Activated T-helper 1 cell treated with anti-CD3 and anti-CD28 coated beads, Interleukin-12 subunit alpha, Interleukin-12 subunit beta, Interleukin-2, Interleukin-4 antibody, amounts not matched to agents 30 ng/mL and 10 ng/mL and 1 ng/mL, durations not matched to agents 14 hours and 24 hours and 36 hours (primary cell): Measurements from ENCODE around the gene TCF12. TPM values are rescaled to one million over a fixed set of nuclear protein-coding genes. Genes with fewer than 3 reads are reported as not detected.

Source experiments
- DNase-seq: peaks from one replicate; pipeline ENCODE4 v3.0.0; 2021; ENCODE audit warnings: low spot score
- H3K27ac Mint-ChIP-seq: one replicate; pipeline ENCODE4 v1.8.0; 2021; ENCODE audit warnings: mild to moderate bottlenecking, mixed read lengths
- H3K27me3 Mint-ChIP-seq: one replicate; pipeline ENCODE4 v1.8.0; 2022; ENCODE audit warnings: mild to moderate bottlenecking, moderate library complexity, mixed read lengths; ENCODE audit not compliant: insufficient read depth
- H3K36me3 Mint-ChIP-seq: one replicate; pipeline ENCODE4 v1.8.0; 2021; ENCODE audit warnings: low read depth, mixed read lengths
- H3K4me1 Mint-ChIP-seq: one replicate; pipeline ENCODE4 v1.8.0; 2021; ENCODE audit warnings: low read depth, mixed read lengths
- H3K4me3 Mint-ChIP-seq: one replicate; pipeline ENCODE4 v1.8.0; 2021; ENCODE audit warnings: mild to moderate bottlenecking, moderate library complexity, mixed read lengths
- H3K9me3 Mint-ChIP-seq: one replicate; pipeline ENCODE4 v1.8.0; 2021; ENCODE audit warnings: mixed read lengths
- intact Hi-C: fragments of 100-400 bp; cut with micrococcal nuclease; formaldehyde crosslinking; loops from one replicate; pipeline ENCODE4 v1.15.1; 2024
- total RNA-seq: library from RNA; stranded (reverse); gene quantifications from 2 replicates; pipeline ENCODE4 v1.2.3, GENCODE V29; 2022

The TCF12 gene
- total RNA-seq = 85.7 and 89.2 TPM in 2 replicates

GRCh38 chr15:56918046-56918938 lies at the start of gene TCF12:
TCF12 (plus strand) TSS chr15:56918644; CDS start chr15:56919914, 1,270 bp downstream.
- peaks cover 20% of the 10 kb centered on the region for H3K36me3 Mint-ChIP-seq

GRCh38 chr15:56869573-56869972 lies 48.9 kb upstream of the TCF12 start:
- Mint-ChIP-seq H3K4me1 (no peaks in the 10 kb centered on the region), H3K27ac (no peak overlapping the region), H3K4me3 (no peak overlapping the region), H3K9me3 (no peaks in the 10 kb centered on the region), H3K27me3 (peaks cover 12% of the 10 kb centered on the region), H3K36me3 (no peaks in the 10 kb centered on the region)
- peak; percentile 8 for DNase-seq
- intact Hi-C loops = loop anchor here (1.0 to 5.0 kb wide), 3 partner anchors 47 to 378 kb away; no protein-coding TSS in a partner anchor

More at GRCh38 chr15:56918046-56918938, at the start of gene TCF12:
- Mint-ChIP-seq H3K27ac (peak within 1 kb of the TSS; percentile 63), H3K4me1 (peaks cover 39% of the 10 kb centered on the region), H3K4me3 (peak within 1 kb of the TSS; percentile 82), H3K9me3 (no peaks in the 10 kb centered on the region), H3K27me3 (no peaks in the 10 kb centered on the region)
- peak; percentile 87 for DNase-seq
- intact Hi-C loops = loop anchor here (1.0 to 10.0 kb wide), 8 partner anchors 31 to 673 kb away; partner anchors contain the start of gene RFX7

- DNase-seq = no peak
- Mint-ChIP-seq H3K4me1 (no peaks in the 10 kb centered on the region), H3K27me3 (peaks cover 8% of the 10 kb centered on the region), H3K9me3 (no peaks in the 10 kb centered on the region), H3K4me3 (no peak overlapping the region), H3K36me3 (no peaks in the 10 kb centered on the region), H3K27ac (no peak overlapping the region)
- intact Hi-C loops = no loop called here
Observed at GRCh38 chr15:56871185-56871584, 47.3 kb upstream of the TCF12 start.

GRCh38 chr15:56871867-56872266 lies 46.6 kb upstream of the TCF12 start:
- no peaks in the 10 kb centered on the region for H3K4me1 Mint-ChIP-seq
- no peak for DNase-seq
- no peak overlapping the region for H3K27ac Mint-ChIP-seq
- H3K9me3 Mint-ChIP-seq = no peaks in the 10 kb centered on the region
- H3K27me3 Mint-ChIP-seq = peaks cover 8% of the 10 kb centered on the region
- H3K36me3 Mint-ChIP-seq = no peaks in the 10 kb centered on the region
- H3K4me3 Mint-ChIP-seq = no peak overlapping the region
- intact Hi-C loops = no loop called here

GRCh38 chr15:56877255-56877970 lies 41.0 kb upstream of the TCF12 start:
- Mint-ChIP-seq H3K36me3 (no peaks in the 10 kb centered on the region), H3K4me3 (no peak overlapping the region), H3K9me3 (no peaks in the 10 kb centered on the region), H3K4me1 (no peaks in the 10 kb centered on the region), H3K27me3 (peaks cover 13% of the 10 kb centered on the region), H3K27ac (no peak overlapping the region)
- DNase-seq = no peak
- intact Hi-C loops = no loop called here

GRCh38 chr15:56879502-56879901 lies 38.9 kb upstream of the TCF12 start:
- no peaks in the 10 kb centered on the region for H3K4me1 Mint-ChIP-seq
- no peak overlapping the region for H3K4me3 Mint-ChIP-seq
- H3K9me3 Mint-ChIP-seq = no peaks in the 10 kb centered on the region
- H3K27me3 Mint-ChIP-seq = peaks cover 7% of the 10 kb centered on the region
- no peak overlapping the region for H3K27ac Mint-ChIP-seq
- no peaks in the 10 kb centered on the region for H3K36me3 Mint-ChIP-seq
- intact Hi-C loops = no loop called here
- DNase-seq = no peak

- Mint-ChIP-seq H3K27ac (no peak overlapping the region), H3K9me3 (no peaks in the 10 kb centered on the region), H3K27me3 (peaks cover 7% of the 10 kb centered on the region), H3K4me3 (no peak overlapping the region), H3K4me1 (peaks cover 16% of the 10 kb centered on the region), H3K36me3 (no peaks in the 10 kb centered on the region)
- intact Hi-C loops = loop anchor here (10.0 kb wide), 1 partner anchor 422 kb away; no protein-coding TSS in a partner anchor
- no peak for DNase-seq
Observed at GRCh38 chr15:56883088-56883487, 35.4 kb upstream of the TCF12 start.

GRCh38 chr15:56886363-56886931 lies 32.0 kb upstream of the TCF12 start:
- Mint-ChIP-seq H3K27ac (peak overlapping the region; percentile 85), H3K4me1 (peaks cover 27% of the 10 kb centered on the region), H3K9me3 (no peaks in the 10 kb centered on the region), H3K36me3 (no peaks in the 10 kb centered on the region), H3K27me3 (peaks cover 7% of the 10 kb centered on the region), H3K4me3 (peak overlapping the region; percentile 85)
- DNase-seq = no peak
- intact Hi-C loops = loop anchor here (2.0 to 10.0 kb wide), 2 partner anchors 154 to 418 kb away; partner anchors contain the start of gene ZNF280D

GRCh38 chr15:56886932-56887781 lies 31.3 kb upstream of the TCF12 start:
- H3K4me1 Mint-ChIP-seq = peaks cover 27% of the 10 kb centered on the region
- H3K27me3 Mint-ChIP-seq = peaks cover 4% of the 10 kb centered on the region
- H3K4me3 Mint-ChIP-seq = peak overlapping the region; percentile 85
- H3K9me3 Mint-ChIP-seq = no peaks in the 10 kb centered on the region
- intact Hi-C loops = loop anchor here (1.0 to 10.0 kb wide), 3 partner anchors 31 to 418 kb away; partner anchors contain the start of genes TCF12 and ZNF280D
- peak overlapping the region; percentile 85 for H3K27ac Mint-ChIP-seq
- no peaks in the 10 kb centered on the region for H3K36me3 Mint-ChIP-seq
- DNase-seq = peak; percentile 76

GRCh38 chr15:56887782-56888438 lies 30.5 kb upstream of the TCF12 start:
- H3K36me3 Mint-ChIP-seq = no peaks in the 10 kb centered on the region
- peaks cover 27% of the 10 kb centered on the region for H3K4me1 Mint-ChIP-seq
- intact Hi-C loops = loop anchor here (1.0 to 10.0 kb wide), 3 partner anchors 30 to 417 kb away; partner anchors contain the start of genes TCF12 and ZNF280D
- H3K27ac Mint-ChIP-seq = peak overlapping the region; percentile 46
- no peak for DNase-seq
- no peaks in the 10 kb centered on the region for H3K9me3 Mint-ChIP-seq
- peak overlapping the region; percentile 83 for H3K4me3 Mint-ChIP-seq
- H3K27me3 Mint-ChIP-seq = no peaks in the 10 kb centered on the region

- Mint-ChIP-seq H3K27me3 (no peaks in the 10 kb centered on the region), H3K4me3 (no peak overlapping the region), H3K36me3 (no peaks in the 10 kb centered on the region), H3K27ac (no peak overlapping the region), H3K4me1 (peaks cover 27% of the 10 kb centered on the region), H3K9me3 (no peaks in the 10 kb centered on the region)
- no peak for DNase-seq
- intact Hi-C loops = no loop called here
Observed at GRCh38 chr15:56890038-56890437, 28.4 kb upstream of the TCF12 start.
